GM12878 (cell line): ENCODE measurements around the gene ADAMTSL3.

Experiments used
- CREB1 ChIP-seq: IDR thresholded peaks from 2 replicates; pipeline ENCODE4 v1.6.1; 2012; ENCODE audit warnings: low read depth, mild to moderate bottlenecking, inconsistent platforms
- CTCF ChIP-seq, 3 experiments: IDR thresholded peaks in 2 of 3; conservative IDR thresholded peaks in 1 of 3; 2 replicates each; pipeline ENCODE4 v1.5.1; 2011; ENCODE audit warnings: low read depth in 3 of 3, low read length in 3 of 3, mild to moderate bottlenecking in 3 of 3, control low read depth in 2 of 3, moderate library complexity in 2 of 3, inconsistent platforms in 1 of 3, mixed read lengths in 1 of 3; ENCODE audit not compliant: control insufficient read depth in 2 of 3, insufficient read depth in 1 of 3; ENCODE audit errors: extremely low read depth in 1 of 3
- KAT2A ChIP-seq: conservative IDR thresholded peaks from 2 replicates; pipeline ENCODE4 v1.6.1; 2011; ENCODE audit warnings: low read depth, low read length; ENCODE audit not compliant: control insufficient read depth
- PAX8 ChIP-seq: fragments of 450-650 bp; IDR thresholded peaks from 2 replicates; pipeline ENCODE4 v1.6.1; 2017; ENCODE audit warnings: mild to moderate bottlenecking, moderate library complexity
- TCF7 ChIP-seq: IDR thresholded peaks from 2 replicates; pipeline ENCODE4 v1.6.1; 2014; ENCODE audit warnings: antibody characterized with exemption, borderline replicate concordance
- ZNF24 ChIP-seq: fragments of 450-650 bp; IDR thresholded peaks from 2 replicates; pipeline ENCODE4 v1.6.1; 2017; ENCODE audit warnings: antibody characterized with exemption, mild to moderate bottlenecking
- ZNF274 ChIP-seq: IDR thresholded peaks from one replicate; pipeline ENCODE4 v1.8.0; 2011; ENCODE audit not compliant: insufficient read length, insufficient read depth

GRCh38 chr15:84006421-84006820 is 352.5 kb downstream of the ADAMTSL3 start:
- TF ChIP-seq ZNF24 (no peak), KAT2A (no peak), TCF7 (no peak), CTCF (IDR thresholded peaks at IDR 0.05 in 2 of 3, conservative IDR thresholded peaks at IDR 0.05 in 1 of 3; ENCODE audit: control insufficient read depth in 2 of 3, extremely low read depth in 1 of 3, insufficient read depth in 1 of 3, low read depth in 3 of 3, low read length in 3 of 3) (no peak), ZNF274 (no peak), PAX8 (no peak), CREB1 (no peak)
